Mucosa of stomach (tissue), 1 donor: Measurements from ENCODE around the gene SLC6A9.

Source experiments
- H3K27me3 ChIP-seq: one replicate; pipeline ENCODE4 v1.7.0; 2013; ENCODE audit warnings: mild to moderate bottlenecking, low read length; ENCODE audit not compliant: control insufficient read depth, insufficient read depth
- H3K36me3 ChIP-seq: one replicate; pipeline ENCODE4 v1.7.0; 2013; ENCODE audit warnings: low read length; ENCODE audit not compliant: control insufficient read depth, insufficient read depth
- H3K4me1 ChIP-seq: one replicate; pipeline ENCODE4 v1.7.0; 2013; ENCODE audit warnings: mild to moderate bottlenecking, low read length; ENCODE audit not compliant: control insufficient read depth, insufficient read depth
- H3K4me3 ChIP-seq: one replicate; pipeline ENCODE4 v1.7.0; 2013; ENCODE audit warnings: low read length
- H3K9ac ChIP-seq: one replicate; pipeline ENCODE4 v1.7.0; 2013; ENCODE audit warnings: mild to moderate bottlenecking, low read length, moderate library complexity
- H3K9me3 ChIP-seq: one replicate; pipeline ENCODE4 v1.7.0; 2013; ENCODE audit warnings: mild to moderate bottlenecking, low read length, moderate library complexity; ENCODE audit not compliant: control insufficient read depth
- donor health status: Pancreatic carcinoma.

Gene SLC6A9

DNA sequence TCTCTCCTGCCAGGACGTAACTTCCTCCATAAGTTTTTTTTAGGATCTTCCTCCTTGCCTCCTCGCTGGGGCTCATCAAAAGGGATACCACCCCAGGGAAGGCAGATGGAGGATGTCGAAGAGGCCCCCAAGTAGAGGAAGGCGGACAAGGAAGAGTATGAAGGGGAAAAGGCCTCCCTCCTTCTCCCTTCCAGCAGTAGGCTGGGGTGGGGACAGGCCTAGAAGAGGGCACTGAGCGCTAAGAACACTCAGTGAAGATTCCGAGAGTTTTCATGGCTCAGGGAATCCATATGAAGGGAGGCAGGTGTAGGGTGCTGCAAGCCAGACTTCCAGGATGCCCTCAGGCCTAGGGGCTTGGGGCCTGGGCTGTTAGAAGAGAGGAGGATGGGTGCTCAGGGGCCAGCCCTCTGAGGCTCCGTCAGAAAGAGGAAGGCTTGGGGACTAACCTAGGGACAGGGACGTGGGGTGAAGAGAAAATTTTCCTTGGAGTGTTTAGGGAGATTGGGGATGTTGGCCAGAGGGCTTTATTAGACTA lies 1.8 kb upstream of the SLC6A9 start:
- Histone ChIP-seq H3K4me3 (no peak overlapping the region), H3K9ac (peak overlapping the region; percentile 3), H3K9me3 (no peaks in the 10 kb centered on the region), H3K36me3 (no peaks in the 10 kb centered on the region), H3K4me1 (peaks cover 52% of the 10 kb centered on the region), H3K27me3 (no peaks in the 10 kb centered on the region)

DNA sequence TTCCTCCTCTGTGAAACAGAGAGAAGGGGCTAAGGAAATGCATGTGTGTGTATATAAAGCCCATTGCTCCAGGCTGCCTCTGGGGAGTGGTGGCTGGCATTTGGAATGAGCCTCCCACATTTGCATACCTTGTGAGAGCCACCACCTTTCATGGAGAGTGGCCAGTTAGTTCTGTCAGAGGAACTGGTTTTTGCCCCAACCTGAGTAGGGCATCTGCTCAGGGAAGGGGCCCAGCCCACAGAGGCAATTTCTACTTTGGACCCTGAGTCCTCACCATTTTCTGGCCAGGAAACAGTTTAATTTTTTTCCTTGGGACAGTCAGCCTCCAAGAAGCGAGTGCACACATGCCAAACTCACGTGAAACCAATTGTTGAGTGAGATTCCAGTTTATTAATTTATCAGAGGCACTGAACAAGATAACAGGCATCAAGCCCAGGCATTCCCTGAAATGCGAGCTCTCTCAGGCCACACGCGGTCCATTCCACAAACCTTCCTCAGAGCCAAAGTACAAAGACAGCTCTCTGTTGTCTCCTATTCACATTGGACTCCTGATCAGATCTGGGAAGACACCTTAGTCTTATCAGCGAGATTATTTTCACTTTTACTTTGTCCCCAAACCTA lies 1.0 kb upstream of the SLC6A9 start:
- H3K4me1 ChIP-seq, result peaks cover 55% of the 10 kb centered on the region
- no peak overlapping the region for H3K4me3 ChIP-seq
- no peak overlapping the region for H3K9ac ChIP-seq
- no peaks in the 10 kb centered on the region for H3K9me3 ChIP-seq
- no peaks in the 10 kb centered on the region for H3K27me3 ChIP-seq
- no peaks in the 10 kb centered on the region for H3K36me3 ChIP-seq

DNA sequence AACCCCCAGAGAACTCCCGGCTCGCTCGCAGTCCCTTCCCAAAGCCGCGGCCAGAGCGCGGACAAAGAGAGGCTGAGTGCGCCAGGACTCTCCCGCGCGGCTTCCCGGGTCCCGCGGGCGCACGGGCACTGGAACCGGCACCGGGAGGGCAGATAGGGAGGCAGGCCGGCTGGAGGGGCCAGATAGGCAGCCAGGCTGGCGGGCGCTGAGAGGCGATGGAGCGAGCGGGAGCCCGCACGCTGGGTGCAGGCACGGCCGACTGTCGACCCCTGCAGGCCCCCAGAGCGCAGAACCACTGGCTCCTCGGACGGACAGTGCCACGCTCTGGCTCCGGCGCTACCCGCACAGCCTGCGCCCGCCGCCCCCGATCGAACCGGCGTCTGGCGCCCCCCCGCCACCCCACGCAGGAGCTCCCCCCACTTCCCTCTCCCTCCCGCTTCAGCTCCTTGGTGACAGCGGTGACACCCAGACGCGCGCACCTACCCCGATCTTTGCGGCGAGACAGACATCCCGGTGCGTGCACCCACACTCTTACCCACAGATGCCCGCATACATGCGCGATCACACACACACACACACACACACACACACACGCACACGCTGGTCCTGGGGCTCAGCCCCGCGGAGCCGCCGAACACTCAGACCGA lies 534 bp downstream of the SLC6A9 start:
- Histone ChIP-seq H3K27me3 (no peaks in the 10 kb centered on the region), H3K9ac (peak overlapping the region; percentile 38), H3K4me1 (peaks cover 55% of the 10 kb centered on the region), H3K36me3 (no peaks in the 10 kb centered on the region), H3K4me3 (no peak overlapping the region), H3K9me3 (no peaks in the 10 kb centered on the region)

DNA sequence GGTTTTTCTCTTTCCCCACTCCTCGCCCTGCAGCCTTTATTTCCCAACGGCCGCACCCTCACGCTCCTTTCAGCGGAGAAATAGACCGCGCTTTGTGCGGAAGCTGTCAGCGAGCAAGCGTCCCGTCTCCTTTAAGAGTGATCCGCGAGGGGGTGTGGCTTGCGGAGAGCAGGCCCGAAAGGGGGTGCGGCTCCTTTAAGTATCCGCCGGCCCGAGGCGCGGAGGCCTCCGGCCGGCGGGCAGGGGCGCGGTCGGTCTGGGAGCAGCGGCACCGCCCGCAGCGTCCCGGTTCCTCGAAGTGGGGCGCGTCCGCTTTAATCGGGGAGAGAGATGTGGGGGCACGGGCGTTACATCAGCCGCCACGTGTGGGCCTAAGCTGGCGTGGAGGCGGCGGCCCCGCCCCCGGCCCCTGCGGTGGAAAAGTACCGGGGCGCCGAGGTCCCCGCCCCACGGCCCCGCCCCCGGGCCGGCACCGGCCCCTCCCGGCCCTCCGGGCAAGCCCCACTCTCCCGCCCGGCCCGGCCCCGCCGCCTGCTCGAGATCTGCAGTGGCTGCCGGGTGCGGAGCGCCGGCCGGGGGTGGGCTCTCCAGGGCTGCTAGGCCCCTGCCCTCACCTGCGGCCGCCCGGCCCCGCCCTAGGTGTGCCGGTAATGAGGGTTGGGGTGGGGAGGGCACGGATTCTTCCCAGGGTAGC lies 1.2 kb downstream of the SLC6A9 start:
- H3K4me3 ChIP-seq, result peak overlapping the region; percentile 5
- H3K9me3 ChIP-seq, result no peaks in the 10 kb centered on the region
- peak overlapping the region; percentile 38 for H3K9ac ChIP-seq
- H3K27me3 ChIP-seq, result no peaks in the 10 kb centered on the region
- H3K4me1 ChIP-seq, result peaks cover 53% of the 10 kb centered on the region
- no peaks in the 10 kb centered on the region for H3K36me3 ChIP-seq

DNA sequence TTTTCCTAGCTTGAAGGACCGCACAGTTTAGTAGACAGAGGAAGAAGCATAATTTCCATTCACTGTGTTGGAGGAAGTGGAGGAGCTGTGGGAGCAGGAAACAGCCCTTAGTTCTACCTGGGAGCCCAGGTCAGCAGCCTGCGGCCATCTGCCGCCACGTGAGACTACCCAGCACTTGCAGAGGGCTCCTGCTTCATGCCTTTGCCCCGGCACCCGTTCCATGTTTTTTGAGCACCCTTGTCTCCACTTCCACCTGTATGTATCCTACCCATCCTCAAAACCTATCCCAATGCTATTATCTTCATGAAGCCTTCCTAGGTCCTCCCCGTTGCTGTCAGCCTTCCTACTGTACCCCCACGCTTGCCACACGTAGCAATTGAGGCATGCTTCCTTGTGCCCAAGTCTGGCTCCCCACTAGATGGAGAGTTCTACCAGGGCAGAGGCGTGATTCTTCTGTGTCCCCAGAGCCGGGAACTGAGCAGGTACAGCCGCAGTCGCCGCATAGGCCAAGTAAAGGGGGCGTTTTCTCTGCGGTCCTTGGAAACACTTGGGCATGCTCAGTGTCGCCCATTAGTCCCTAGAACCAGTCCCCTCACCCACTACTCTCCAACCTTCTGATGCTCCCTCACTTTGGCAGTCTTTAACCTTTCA lies 1.9 kb downstream of the SLC6A9 start:
- peak overlapping the region; percentile 5 for H3K4me3 ChIP-seq
- H3K36me3 ChIP-seq, result no peaks in the 10 kb centered on the region
- no peaks in the 10 kb centered on the region for H3K27me3 ChIP-seq
- H3K9ac ChIP-seq, result peak overlapping the region; percentile 38
- H3K9me3 ChIP-seq, result no peaks in the 10 kb centered on the region
- H3K4me1 ChIP-seq, result peaks cover 53% of the 10 kb centered on the region

GRCh38 chr1:44027320-44027719 lies 3.9 kb downstream of the SLC6A9 start:
- Histone ChIP-seq H3K27me3 (no peaks in the 10 kb centered on the region), H3K36me3 (no peaks in the 10 kb centered on the region), H3K9ac (no peak overlapping the region), H3K4me1 (peaks cover 48% of the 10 kb centered on the region), H3K4me3 (no peak overlapping the region), H3K9me3 (no peaks in the 10 kb centered on the region)

DNA sequence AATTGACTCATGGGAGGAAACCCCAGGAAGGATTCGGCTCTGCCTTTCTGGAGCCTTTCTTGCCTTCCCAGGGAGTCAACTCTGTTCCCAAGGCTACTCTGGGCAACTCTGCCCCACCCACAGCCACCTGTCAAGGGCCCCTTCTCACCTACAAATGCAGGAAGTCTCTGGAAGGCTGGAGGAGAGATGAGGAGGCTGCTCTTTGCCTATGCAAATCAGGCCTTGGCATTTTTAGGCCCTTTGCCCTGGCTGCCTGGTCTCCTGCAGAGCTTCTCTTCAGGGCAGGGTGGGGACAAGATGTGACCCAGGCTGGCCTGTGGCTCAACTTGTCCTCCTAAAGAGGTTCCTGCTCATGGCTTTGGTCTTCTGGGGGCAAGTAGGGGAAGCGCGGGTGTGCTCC lies 5.4 kb downstream of the SLC6A9 start:
- peaks cover 41% of the 10 kb centered on the region for H3K4me1 ChIP-seq
- H3K36me3 ChIP-seq, result no peaks in the 10 kb centered on the region
- no peak overlapping the region for H3K4me3 ChIP-seq
- H3K9ac ChIP-seq, result peak overlapping the region; percentile 12
- no peaks in the 10 kb centered on the region for H3K27me3 ChIP-seq
- no peaks in the 10 kb centered on the region for H3K9me3 ChIP-seq

- no peaks in the 10 kb centered on the region for H3K9me3 ChIP-seq
Measured at GRCh38 chr1:44024903-44025525, 6.2 kb downstream of the SLC6A9 start.

GRCh38 chr1:44024031-44024902 lies 7.0 kb downstream of the SLC6A9 start:
- Histone ChIP-seq H3K4me3 (no peak overlapping the region), H3K9ac (no peak overlapping the region), H3K9me3 (no peaks in the 10 kb centered on the region), H3K4me1 (peaks cover 35% of the 10 kb centered on the region), H3K27me3 (no peaks in the 10 kb centered on the region), H3K36me3 (no peaks in the 10 kb centered on the region)

More at GRCh38 chr1:44024903-44025525, 6.2 kb downstream of the SLC6A9 start:
- Histone ChIP-seq H3K36me3 (no peaks in the 10 kb centered on the region), H3K9ac (no peak overlapping the region), H3K4me3 (no peak overlapping the region), H3K4me1 (peaks cover 41% of the 10 kb centered on the region), H3K27me3 (no peaks in the 10 kb centered on the region)

DNA sequence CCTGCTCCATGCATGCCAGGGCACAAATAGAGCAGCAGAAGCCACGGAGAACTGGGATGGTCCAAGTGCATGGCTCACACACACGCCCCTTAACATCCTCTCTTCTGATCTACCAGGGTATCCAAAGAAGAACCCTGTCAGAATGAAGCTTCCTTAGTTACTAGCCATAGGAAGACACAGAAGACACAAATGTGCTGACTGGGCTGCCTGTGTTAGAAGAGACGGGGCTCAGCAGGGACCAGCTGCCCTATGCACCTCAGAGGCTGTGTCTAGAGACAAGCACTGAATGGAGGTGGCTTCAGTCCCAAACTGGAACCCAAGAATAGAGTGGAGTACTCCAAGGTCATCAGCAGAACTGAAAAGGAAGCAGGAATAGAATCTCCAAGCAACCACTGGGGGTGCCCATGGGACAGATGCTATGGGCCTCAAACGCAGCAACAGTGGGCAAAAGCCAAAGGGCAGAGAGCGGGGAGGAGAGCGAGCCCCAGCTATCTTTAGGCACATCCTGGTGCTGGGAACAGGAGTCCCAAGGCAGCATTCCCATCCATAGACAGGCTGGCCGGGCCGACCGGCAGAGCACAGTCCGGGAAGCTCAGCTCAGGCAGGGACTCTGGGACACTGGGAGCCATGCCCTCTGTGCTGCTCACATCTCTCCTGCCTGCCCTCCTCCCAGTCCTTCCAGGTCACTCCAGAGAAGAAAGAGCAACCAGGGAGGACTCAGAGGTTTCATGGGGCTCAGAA lies 9.5 kb downstream of the SLC6A9 start:
- H3K9me3 ChIP-seq, result no peaks in the 10 kb centered on the region
- H3K4me1 ChIP-seq, result peaks cover 23% of the 10 kb centered on the region
- H3K36me3 ChIP-seq, result no peaks in the 10 kb centered on the region
- no peak overlapping the region for H3K4me3 ChIP-seq
- no peaks in the 10 kb centered on the region for H3K27me3 ChIP-seq
- H3K9ac ChIP-seq, result no peak overlapping the region
